ENCODE measurements around the gene MXRA8. TPM values are rescaled to one million over a fixed set of nuclear protein-coding genes. Genes with fewer than 3 reads are reported as not detected.

MXRA8 gene
- total RNA-seq, 1 experiment from 2014 or later, result 9.6 TPM

DNA sequence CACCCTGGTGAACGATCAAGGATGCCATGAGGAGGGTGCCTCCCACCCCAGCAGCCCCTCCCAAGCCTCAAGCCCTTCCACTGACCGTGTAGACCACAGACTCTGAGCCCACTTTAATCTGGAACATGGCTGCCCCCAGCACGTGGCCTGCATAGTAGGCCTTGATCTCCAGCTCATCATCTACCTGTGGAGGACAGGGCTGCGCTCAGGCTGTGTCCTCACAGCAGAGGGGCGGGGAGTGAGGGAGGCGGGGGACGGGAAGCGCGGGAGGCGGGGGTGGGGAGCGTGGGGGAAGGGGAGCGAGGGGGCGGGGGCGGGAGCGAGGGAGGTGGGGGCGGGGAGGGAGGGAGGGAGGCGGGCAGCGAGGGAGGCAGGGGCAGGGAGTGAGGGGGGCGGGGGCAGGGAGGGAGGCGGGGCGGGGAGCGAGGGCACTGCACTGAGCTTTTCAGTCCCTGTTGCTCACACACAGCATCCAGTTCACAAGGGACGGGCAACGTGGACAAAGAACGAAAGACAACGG lies 42.9 kb downstream of the MXRA8 start:
- H3T11ph ChIP-seq (ENCODE audit: low read length), result no peak overlapping the region
- H3K4me1 ChIP-seq (ENCODE audit: insufficient read depth, low read length), result no peaks in the 10 kb centered on the region; the same call in 1 of the 2 replicates
- no peak overlapping the region; the same call in 1 of the 2 replicates for H3K4ac ChIP-seq (ENCODE audit: low read depth, low read length)
- H3K36me3 Mint-ChIP-seq (ENCODE audit: insufficient read depth in 1 of 3, low read depth in 3 of 3), result peaks cover 18 to 70% (median 66%) of the 10 kb centered on the region in 3 experiments
- H3K9ac ChIP-seq (ENCODE audit: extremely low read depth, insufficient read length, low read length), result no peak overlapping the region
- peaks cover 2% of the 10 kb centered on the region for H3K79me1 ChIP-seq (ENCODE audit: insufficient read depth, low read depth, low read length, poor library complexity, severe bottlenecking)
- peak; percentile 75 for DNase-seq
- no peaks in the 10 kb centered on the region for H3K23me2 ChIP-seq (ENCODE audit: insufficient read length, low read depth, low read length, poor library complexity, severe bottlenecking)
- TF ChIP-seq, protein P1, sequence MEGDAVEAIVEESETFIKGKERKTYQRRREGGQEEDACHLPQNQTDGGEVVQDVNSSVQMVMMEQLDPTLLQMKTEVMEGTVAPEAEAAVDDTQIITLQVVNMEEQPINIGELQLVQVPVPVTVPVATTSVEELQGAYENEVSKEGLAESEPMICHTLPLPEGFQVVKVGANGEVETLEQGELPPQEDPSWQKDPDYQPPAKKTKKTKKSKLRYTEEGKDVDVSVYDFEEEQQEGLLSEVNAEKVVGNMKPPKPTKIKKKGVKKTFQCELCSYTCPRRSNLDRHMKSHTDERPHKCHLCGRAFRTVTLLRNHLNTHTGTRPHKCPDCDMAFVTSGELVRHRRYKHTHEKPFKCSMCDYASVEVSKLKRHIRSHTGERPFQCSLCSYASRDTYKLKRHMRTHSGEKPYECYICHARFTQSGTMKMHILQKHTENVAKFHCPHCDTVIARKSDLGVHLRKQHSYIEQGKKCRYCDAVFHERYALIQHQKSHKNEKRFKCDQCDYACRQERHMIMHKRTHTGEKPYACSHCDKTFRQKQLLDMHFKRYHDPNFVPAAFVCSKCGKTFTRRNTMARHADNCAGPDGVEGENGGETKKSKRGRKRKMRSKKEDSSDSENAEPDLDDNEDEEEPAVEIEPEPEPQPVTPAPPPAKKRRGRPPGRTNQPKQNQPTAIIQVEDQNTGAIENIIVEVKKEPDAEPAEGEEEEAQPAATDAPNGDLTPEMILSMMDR (conservative IDR thresholded peaks at IDR 0.05), result no peak
- no peak overlapping the region for H2AFZ ChIP-seq (ENCODE audit: low read length)
- H4K8ac ChIP-seq (replicated peaks; ENCODE audit: insufficient read length, low read depth, low read length), result no peak overlapping the region
- no peaks in the 10 kb centered on the region for H3K9me3 Mint-ChIP-seq
- peak overlapping the region; percentile 83 to 95 (median 93); a peak in 5 of 7 replicates for H3K27ac Mint-ChIP-seq
- no CpG with 5 or more reads among the region's 26 CpGs for WGBS (ENCODE audit: extremely low coverage, insufficient read length, low lambda C conversion rate)
- no peaks in the 10 kb centered on the region for H4K20me1 ChIP-seq (ENCODE audit: control insufficient read depth, insufficient read depth, insufficient read length)
- H3K79me2 ChIP-seq (ENCODE audit: insufficient read depth, low read length), result peaks cover 2% of the 10 kb centered on the region; the same call in 1 of the 2 replicates
- peak overlapping the region; percentile 67 for H3K18ac ChIP-seq (ENCODE audit: insufficient read length, low read depth, low read length)
- no peak overlapping the region for H2AK5ac ChIP-seq (ENCODE audit: insufficient read length, low read length)
- peaks cover 8 to 16% of the 10 kb centered on the region in 2 experiments for H3K4me1 Mint-ChIP-seq
- no peak overlapping the region for H4K91ac ChIP-seq (ENCODE audit: insufficient read length, low read depth, low read length)
- H3K4me3 Mint-ChIP-seq, result peak overlapping the region; percentile 22 to 23; a peak in 1 of 5 replicates
- H2BK15ac ChIP-seq (ENCODE audit: low read depth, low read length), result no peak overlapping the region
- H3K14ac ChIP-seq (ENCODE audit: insufficient read depth, low read length), result no peak overlapping the region; the same call in 1 of the 2 replicates
- H2BK120ac ChIP-seq (ENCODE audit: low read depth, low read length, poor library complexity, severe bottlenecking), result no peak overlapping the region
- no peak overlapping the region for H4K5ac ChIP-seq (ENCODE audit: insufficient read length, low read depth, low read length)
- H3K27me3 ChIP-seq (ENCODE audit: insufficient read depth, low read length), result no peaks in the 10 kb centered on the region
- H3K56ac ChIP-seq (ENCODE audit: insufficient read length, low read depth, low read length), result no peak overlapping the region
- H3K23ac ChIP-seq (ENCODE audit: insufficient read length, low read depth, low read length), result no peak overlapping the region
- no peak overlapping the region for H2BK20ac ChIP-seq (ENCODE audit: low read depth, low read length, poor library complexity, severe bottlenecking)
- no peaks in the 10 kb centered on the region for H3K9me3 ChIP-seq (ENCODE audit: control insufficient read depth, low read depth, low read length)
- H3K27ac ChIP-seq (ENCODE audit: insufficient read length, low read depth, low read length), result no peak overlapping the region
- no peak overlapping the region for H2BK5ac ChIP-seq (ENCODE audit: insufficient read length, low read length)
- H2BK12ac ChIP-seq (ENCODE audit: insufficient read length, low read depth, low read length), result no peak overlapping the region
- H3K27me3 Mint-ChIP-seq (ENCODE audit: low read depth), result no peaks in the 10 kb centered on the region
- H3K4me2 ChIP-seq (ENCODE audit: insufficient read depth, insufficient read length, low read length), result no peak overlapping the region

Measured in H9 (cell line).